Ovary (tissue), 3 donors: Measurements from ENCODE around the gene BFSP2.

Experiments
- EP300 ChIP-seq: sonication (generic); formaldehyde crosslinking; IDR thresholded peaks from one replicate; pipeline ENCODE4 v1.6.1; 2017; ENCODE audit warnings: antibody characterized with exemption
- POLR2A ChIP-seq: fragments of 450-650 bp; IDR thresholded peaks from one replicate; pipeline ENCODE4 v1.6.1; 2017; ENCODE audit warnings: antibody characterized with exemption, mild to moderate bottlenecking, moderate library complexity
- TF ChIP-seq, protein P1 (sequence below), 3 donors: fragments of 450-650 bp in 2 of 3; fragments of 200-600 bp in 1 of 3; IDR thresholded peaks; one replicate each; pipeline versions ENCODE4 v1.5.1 to v1.8.0; 2016 to 2022; ENCODE audit warnings: antibody characterized with exemption in 3 of 3, mild to moderate bottlenecking in 1 of 3
- donor health status: DM: no; HTN: no; CAD: no.

DNA sequence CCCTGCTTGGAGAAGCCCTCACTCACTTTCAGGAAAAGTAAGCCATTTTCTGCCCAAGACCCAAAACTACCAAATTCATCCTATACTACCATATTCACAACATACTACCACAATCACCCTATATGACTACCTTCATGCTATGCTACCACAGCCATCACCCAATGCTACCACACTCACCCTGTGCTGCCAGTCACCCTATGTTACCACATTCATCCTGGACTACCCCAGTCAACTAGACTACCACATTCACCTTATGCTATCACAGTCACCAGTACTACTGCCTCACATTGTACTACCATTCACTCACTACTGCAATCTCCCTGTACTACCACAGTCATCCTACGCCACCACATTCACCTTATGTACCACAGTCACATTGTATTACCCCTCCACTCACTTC, 115.3 kb downstream of the BFSP2 start:
- TF ChIP-seq EP300 (no peak), POLR2A (no peak)
- TF ChIP-seq, protein P1, sequence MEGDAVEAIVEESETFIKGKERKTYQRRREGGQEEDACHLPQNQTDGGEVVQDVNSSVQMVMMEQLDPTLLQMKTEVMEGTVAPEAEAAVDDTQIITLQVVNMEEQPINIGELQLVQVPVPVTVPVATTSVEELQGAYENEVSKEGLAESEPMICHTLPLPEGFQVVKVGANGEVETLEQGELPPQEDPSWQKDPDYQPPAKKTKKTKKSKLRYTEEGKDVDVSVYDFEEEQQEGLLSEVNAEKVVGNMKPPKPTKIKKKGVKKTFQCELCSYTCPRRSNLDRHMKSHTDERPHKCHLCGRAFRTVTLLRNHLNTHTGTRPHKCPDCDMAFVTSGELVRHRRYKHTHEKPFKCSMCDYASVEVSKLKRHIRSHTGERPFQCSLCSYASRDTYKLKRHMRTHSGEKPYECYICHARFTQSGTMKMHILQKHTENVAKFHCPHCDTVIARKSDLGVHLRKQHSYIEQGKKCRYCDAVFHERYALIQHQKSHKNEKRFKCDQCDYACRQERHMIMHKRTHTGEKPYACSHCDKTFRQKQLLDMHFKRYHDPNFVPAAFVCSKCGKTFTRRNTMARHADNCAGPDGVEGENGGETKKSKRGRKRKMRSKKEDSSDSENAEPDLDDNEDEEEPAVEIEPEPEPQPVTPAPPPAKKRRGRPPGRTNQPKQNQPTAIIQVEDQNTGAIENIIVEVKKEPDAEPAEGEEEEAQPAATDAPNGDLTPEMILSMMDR (IDR thresholded peaks at IDR 0.05): no peak
